Measurements from ENCODE around the gene TPD52L2. TPM values are rescaled to one million over a fixed set of nuclear protein-coding genes. Genes with fewer than 3 reads are reported as not detected.
"Not testable (repeated sequence)": the region's sequence is repeated elsewhere in the genome, so short reads cannot be mapped to it uniquely, and the experiment has no call there.

The TPD52L2 gene
- total and polyA plus RNA-seq, 4 donors = 38.5 to 109 (median 69.9) TPM

- H3K27me3 ChIP-seq (ENCODE audit: control insufficient read depth, insufficient read depth, low read length) = no peaks in the 10 kb centered on the region
- no peak overlapping the region for H3K4me3 ChIP-seq (ENCODE audit: low read depth, low read length)
- peaks cover 5% of the 10 kb centered on the region for H3K4me1 ChIP-seq (ENCODE audit: control insufficient read depth, insufficient read depth, low read length)
- WGBS (ENCODE audit: insufficient coverage) = 79% methylated on average over 6 of the region's 8 CpGs
- H3K36me3 ChIP-seq (ENCODE audit: control insufficient read depth, insufficient read depth, low read length) = peaks cover 51% of the 10 kb centered on the region
- H3K27ac ChIP-seq (ENCODE audit: low read depth, low read length) = no peak overlapping the region
- no peak for DNase-seq (ENCODE audit: low read depth in 4 of 6, low spot score in 6 of 6)
- no peaks in the 10 kb centered on the region for H3K9me3 ChIP-seq (ENCODE audit: control insufficient read depth, insufficient read depth, low read length)
These were observed 61.2 kb downstream of the TPD52L2 start for GRCh38 chr20:63926298-63926697.

GRCh38 chr20:63929071-63929470, 64.0 kb downstream of the TPD52L2 start:
- no peaks in the 10 kb centered on the region for H3K4me1 ChIP-seq (ENCODE audit: control insufficient read depth, insufficient read depth, low read length)

GRCh38 chr20:63929473-63929883, 64.4 kb downstream of the TPD52L2 start:
- not testable (repeated sequence) for DNase-seq (ENCODE audit: low read depth in 4 of 6, low spot score in 6 of 6); H3K27me3 ChIP-seq (ENCODE audit: control insufficient read depth, insufficient read depth, low read length); H3K27ac ChIP-seq (ENCODE audit: low read depth, low read length); H3K4me3 ChIP-seq (ENCODE audit: low read depth, low read length); H3K4me1 ChIP-seq (ENCODE audit: control insufficient read depth, insufficient read depth, low read length); H3K9me3 ChIP-seq (ENCODE audit: control insufficient read depth, insufficient read depth, low read length)
- H3K36me3 ChIP-seq (ENCODE audit: control insufficient read depth, insufficient read depth, low read length) = peaks cover 69% of the 10 kb centered on the region
- 96% methylated on average over 31 of the region's 31 CpGs for WGBS (ENCODE audit: insufficient coverage)

More at GRCh38 chr20:63929071-63929470, 64.0 kb downstream of the TPD52L2 start:
- Histone ChIP-seq H3K9me3 (ENCODE audit: control insufficient read depth, insufficient read depth, low read length) (no peaks in the 10 kb centered on the region), H3K36me3 (ENCODE audit: control insufficient read depth, insufficient read depth, low read length) (peaks cover 67% of the 10 kb centered on the region), H3K27ac (ENCODE audit: low read depth, low read length) (no peak overlapping the region), H3K4me3 (ENCODE audit: low read depth, low read length) (no peak overlapping the region), H3K27me3 (ENCODE audit: control insufficient read depth, insufficient read depth, low read length) (no peaks in the 10 kb centered on the region)
- DNase-seq (ENCODE audit: low read depth in 4 of 6, low spot score in 6 of 6) = no peak
- WGBS (ENCODE audit: insufficient coverage) = 98% methylated on average over 26 of the region's 26 CpGs

- Histone ChIP-seq H3K27ac (ENCODE audit: low read depth, low read length) (no peak overlapping the region), H3K9me3 (ENCODE audit: control insufficient read depth, insufficient read depth, low read length) (no peaks in the 10 kb centered on the region), H3K36me3 (ENCODE audit: control insufficient read depth, insufficient read depth, low read length) (peaks cover 80% of the 10 kb centered on the region), H3K27me3 (ENCODE audit: control insufficient read depth, insufficient read depth, low read length) (no peaks in the 10 kb centered on the region), H3K4me3 (ENCODE audit: low read depth, low read length) (no peak overlapping the region), H3K4me1 (ENCODE audit: control insufficient read depth, insufficient read depth, low read length) (no peaks in the 10 kb centered on the region)
- WGBS (ENCODE audit: insufficient coverage) = 92% methylated on average over 31 of the region's 37 CpGs
- DNase-seq (ENCODE audit: low read depth in 4 of 6, low spot score in 6 of 6) = no peak
These were observed 66.0 kb downstream of the TPD52L2 start for GRCh38 chr20:63930971-63931553.

GRCh38 chr20:63931735-63932134, 66.7 kb downstream of the TPD52L2 start:
- Histone ChIP-seq H3K27me3 (ENCODE audit: control insufficient read depth, insufficient read depth, low read length) (no peaks in the 10 kb centered on the region), H3K27ac (ENCODE audit: low read depth, low read length) (no peak overlapping the region), H3K9me3 (ENCODE audit: control insufficient read depth, insufficient read depth, low read length) (no peaks in the 10 kb centered on the region), H3K4me1 (ENCODE audit: control insufficient read depth, insufficient read depth, low read length) (no peaks in the 10 kb centered on the region), H3K36me3 (ENCODE audit: control insufficient read depth, insufficient read depth, low read length) (peaks cover 84% of the 10 kb centered on the region), H3K4me3 (ENCODE audit: low read depth, low read length) (no peak overlapping the region)
- WGBS (ENCODE audit: insufficient coverage) = 96% methylated on average over 16 of the region's 19 CpGs
- no peak for DNase-seq (ENCODE audit: low read depth in 4 of 6, low spot score in 6 of 6)

- no peaks in the 10 kb centered on the region for H3K4me1 ChIP-seq (ENCODE audit: control insufficient read depth, insufficient read depth, low read length)
- no peak overlapping the region for H3K27ac ChIP-seq (ENCODE audit: low read depth, low read length)
- H3K36me3 ChIP-seq (ENCODE audit: control insufficient read depth, insufficient read depth, low read length) = peaks cover 86% of the 10 kb centered on the region
- no peaks in the 10 kb centered on the region for H3K9me3 ChIP-seq (ENCODE audit: control insufficient read depth, insufficient read depth, low read length)
- 92% methylated on average over 17 of the region's 17 CpGs for WGBS (ENCODE audit: insufficient coverage)
- DNase-seq (ENCODE audit: low read depth in 4 of 6, low spot score in 6 of 6) = no peak
- no peak overlapping the region for H3K4me3 ChIP-seq (ENCODE audit: low read depth, low read length)
- H3K27me3 ChIP-seq (ENCODE audit: control insufficient read depth, insufficient read depth, low read length) = no peaks in the 10 kb centered on the region
These were observed 67.6 kb downstream of the TPD52L2 start for GRCh38 chr20:63932606-63933160.

- H3K36me3 ChIP-seq (ENCODE audit: control insufficient read depth, insufficient read depth, low read length) = peaks cover 88% of the 10 kb centered on the region
- H3K27me3 ChIP-seq (ENCODE audit: control insufficient read depth, insufficient read depth, low read length) = no peaks in the 10 kb centered on the region
- H3K9me3 ChIP-seq (ENCODE audit: control insufficient read depth, insufficient read depth, low read length) = no peaks in the 10 kb centered on the region
- no peak overlapping the region for H3K4me3 ChIP-seq (ENCODE audit: low read depth, low read length)
- WGBS (ENCODE audit: insufficient coverage) = 79% methylated on average over 5 of the region's 5 CpGs
- H3K4me1 ChIP-seq (ENCODE audit: control insufficient read depth, insufficient read depth, low read length) = no peaks in the 10 kb centered on the region
- H3K27ac ChIP-seq (ENCODE audit: low read depth, low read length) = no peak overlapping the region
- no peak for DNase-seq (ENCODE audit: low read depth in 4 of 6, low spot score in 6 of 6)
These were observed 68.6 kb downstream of the TPD52L2 start for GRCh38 chr20:63933646-63934045.

GRCh38 chr20:63934271-63935068, 69.4 kb downstream of the TPD52L2 start:
- Histone ChIP-seq H3K27ac (ENCODE audit: low read depth, low read length) (no peak overlapping the region), H3K36me3 (ENCODE audit: control insufficient read depth, insufficient read depth, low read length) (peaks cover 88% of the 10 kb centered on the region), H3K4me1 (ENCODE audit: control insufficient read depth, insufficient read depth, low read length) (no peaks in the 10 kb centered on the region), H3K4me3 (ENCODE audit: low read depth, low read length) (no peak overlapping the region), H3K27me3 (ENCODE audit: control insufficient read depth, insufficient read depth, low read length) (no peaks in the 10 kb centered on the region), H3K9me3 (ENCODE audit: control insufficient read depth, insufficient read depth, low read length) (no peaks in the 10 kb centered on the region)
- DNase-seq (ENCODE audit: low read depth in 4 of 6, low spot score in 6 of 6) = no peak
- 73% methylated on average over 27 of the region's 37 CpGs for whole genome bisulfite sequencing (ENCODE audit: insufficient coverage)

GRCh38 chr20:63935447-63935846, 70.4 kb downstream of the TPD52L2 start:
- no peak for DNase-seq (ENCODE audit: low read depth in 4 of 6, low spot score in 6 of 6)
- H3K4me1 ChIP-seq (ENCODE audit: control insufficient read depth, insufficient read depth, low read length) = no peaks in the 10 kb centered on the region
- no peaks in the 10 kb centered on the region for H3K27me3 ChIP-seq (ENCODE audit: control insufficient read depth, insufficient read depth, low read length)
- H3K36me3 ChIP-seq (ENCODE audit: control insufficient read depth, insufficient read depth, low read length) = peaks cover 88% of the 10 kb centered on the region
- no peaks in the 10 kb centered on the region for H3K9me3 ChIP-seq (ENCODE audit: control insufficient read depth, insufficient read depth, low read length)
- no peak overlapping the region for H3K27ac ChIP-seq (ENCODE audit: low read depth, low read length)
- 100% methylated on average over 5 of the region's 9 CpGs for WGBS (ENCODE audit: insufficient coverage)
- no peak overlapping the region for H3K4me3 ChIP-seq (ENCODE audit: low read depth, low read length)
